HFFc6 (cell line): ENCODE results near the gene CSTB. TPM values are rescaled to one million over a fixed set of nuclear protein-coding genes. Genes with fewer than 3 reads are reported as not detected.
A peak's percentile ranks its signal among the peaks of the same experiment; 100 is the strongest.

Source experiments
- DNase-seq: peaks from one replicate; pipeline ENCODE4 v3.0.0-alpha.2; 2018
- H3K27ac Mint-ChIP-seq: 2 replicates; pipeline ENCODE4 v1.8.0; 2020; ENCODE audit warnings: mild to moderate bottlenecking, mixed read lengths
- H3K27me3 Mint-ChIP-seq: 2 replicates; pipeline ENCODE4 v1.8.0; 2021; ENCODE audit warnings: mild to moderate bottlenecking, moderate library complexity, mixed read lengths; ENCODE audit not compliant: insufficient read depth
- H3K36me3 Mint-ChIP-seq: 2 replicates; pipeline ENCODE4 v1.8.0; 2021; ENCODE audit warnings: low read depth, mixed read lengths
- H3K4me1 Mint-ChIP-seq: 2 replicates; pipeline ENCODE4 v1.8.0; 2020; ENCODE audit warnings: low read depth, mixed read lengths
- H3K4me3 Mint-ChIP-seq: 2 replicates; pipeline ENCODE4 v1.8.0; 2020; ENCODE audit warnings: mild to moderate bottlenecking, moderate library complexity, mixed read lengths
- H3K9me3 Mint-ChIP-seq: 2 replicates; pipeline ENCODE4 v1.8.0; 2020; ENCODE audit warnings: mild to moderate bottlenecking, mixed read lengths
- total RNA-seq, 6 experiments: library from RNA; stranded (reverse); fragmentation: NEBNext Ultra II Directional; extraction: Animal tissue kit (Norgen Biotek cat#: 25700); gene quantifications; 2 replicates in 1 of 6; 3 replicates in 5 of 6; pipeline ENCODE4 v1.2.3, GENCODE V29; 2021
- TF ChIP-seq, protein P1 (sequence below): fragments of 200-600 bp; sonication (generic); IDR thresholded peaks from 2 replicates; pipeline ENCODE4 v1.5.0; 2021; ENCODE audit warnings: antibody characterized with exemption, mild to moderate bottlenecking

The CSTB gene
- total RNA-seq, 6 experiments from 2014 or later, result 56.7 to 71.4 (median 66.9) TPM

DNA sequence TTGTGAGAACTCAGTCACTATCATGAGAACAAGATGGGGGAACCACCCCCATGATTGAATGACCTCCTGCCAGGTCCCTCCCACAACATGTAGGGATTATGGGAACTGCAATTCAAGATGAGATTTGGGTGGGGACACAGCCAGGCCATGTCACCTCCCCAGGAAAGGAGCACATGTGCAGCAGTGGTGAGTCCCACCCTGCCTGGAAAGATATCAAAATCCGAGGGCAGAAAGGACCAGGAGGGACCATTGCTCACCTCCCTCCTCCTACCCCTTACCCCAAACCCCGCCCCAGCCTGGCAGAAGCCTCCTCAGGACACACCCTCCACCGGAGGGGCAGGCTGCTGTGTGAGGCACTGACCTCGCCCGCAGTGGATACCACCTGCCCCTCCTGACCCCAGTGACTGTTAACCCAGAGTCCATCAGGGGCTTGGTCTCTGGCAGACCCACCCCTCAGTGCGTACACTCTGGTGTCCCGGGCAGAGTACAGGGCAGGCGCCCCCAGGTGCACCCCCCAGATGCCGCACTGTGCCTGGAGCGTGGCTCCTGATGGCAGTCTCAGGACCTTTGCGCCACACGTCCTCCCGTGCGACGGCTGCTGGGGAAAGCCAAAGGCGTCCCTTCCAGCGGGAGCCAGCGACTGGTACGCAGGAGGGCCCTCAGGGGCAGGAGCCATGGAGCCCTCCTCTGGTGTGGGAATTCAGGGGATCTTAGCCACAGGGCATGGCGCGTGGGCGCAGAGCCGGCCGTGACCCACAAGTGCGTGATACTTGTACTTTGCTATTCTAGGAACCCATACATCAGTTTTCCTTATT, 36.3 kb downstream of the CSTB start:
- TF ChIP-seq, protein P1, sequence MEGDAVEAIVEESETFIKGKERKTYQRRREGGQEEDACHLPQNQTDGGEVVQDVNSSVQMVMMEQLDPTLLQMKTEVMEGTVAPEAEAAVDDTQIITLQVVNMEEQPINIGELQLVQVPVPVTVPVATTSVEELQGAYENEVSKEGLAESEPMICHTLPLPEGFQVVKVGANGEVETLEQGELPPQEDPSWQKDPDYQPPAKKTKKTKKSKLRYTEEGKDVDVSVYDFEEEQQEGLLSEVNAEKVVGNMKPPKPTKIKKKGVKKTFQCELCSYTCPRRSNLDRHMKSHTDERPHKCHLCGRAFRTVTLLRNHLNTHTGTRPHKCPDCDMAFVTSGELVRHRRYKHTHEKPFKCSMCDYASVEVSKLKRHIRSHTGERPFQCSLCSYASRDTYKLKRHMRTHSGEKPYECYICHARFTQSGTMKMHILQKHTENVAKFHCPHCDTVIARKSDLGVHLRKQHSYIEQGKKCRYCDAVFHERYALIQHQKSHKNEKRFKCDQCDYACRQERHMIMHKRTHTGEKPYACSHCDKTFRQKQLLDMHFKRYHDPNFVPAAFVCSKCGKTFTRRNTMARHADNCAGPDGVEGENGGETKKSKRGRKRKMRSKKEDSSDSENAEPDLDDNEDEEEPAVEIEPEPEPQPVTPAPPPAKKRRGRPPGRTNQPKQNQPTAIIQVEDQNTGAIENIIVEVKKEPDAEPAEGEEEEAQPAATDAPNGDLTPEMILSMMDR, result no peak
- peaks cover 22% of the 10 kb centered on the region for H3K36me3 Mint-ChIP-seq

DNA sequence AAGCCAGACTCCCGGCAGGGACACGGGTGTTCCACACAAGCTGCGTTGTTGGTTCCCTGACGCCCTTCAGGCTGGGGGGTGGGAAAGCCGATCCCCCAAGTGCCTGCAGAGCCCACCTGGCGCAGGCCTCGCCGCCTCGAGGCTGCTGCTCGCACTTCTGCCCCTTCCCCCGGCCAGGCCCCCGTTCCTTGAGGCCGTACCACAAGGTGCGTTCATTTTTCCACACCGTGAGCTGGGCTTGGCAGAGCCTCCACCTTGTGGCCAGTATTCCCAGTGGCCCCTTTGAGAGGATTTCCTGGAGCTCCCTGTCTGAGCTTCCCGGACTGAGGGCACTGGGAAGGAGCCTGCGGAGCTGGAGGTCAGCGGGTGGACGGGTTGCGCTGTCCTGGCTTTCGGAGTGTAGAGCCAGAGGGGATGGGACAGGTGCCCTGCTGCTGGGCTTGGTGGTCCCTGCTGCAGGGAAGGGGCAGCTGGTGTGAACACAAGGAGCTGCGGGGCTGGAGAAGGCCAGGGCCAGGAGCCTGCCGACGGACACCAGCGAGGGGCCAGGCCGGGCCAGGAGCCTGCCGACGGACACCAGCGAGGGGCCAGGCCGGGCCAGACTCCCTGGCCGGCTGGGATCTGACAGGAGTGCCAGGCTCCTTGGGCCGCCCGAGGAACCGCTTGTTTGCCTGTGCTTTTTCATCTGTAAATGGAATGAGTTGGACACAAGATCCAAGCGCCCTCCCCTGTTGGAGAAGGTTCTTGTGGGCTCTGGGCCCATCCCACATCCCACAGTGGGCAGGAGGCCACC, 38.8 kb downstream of the CSTB start:
- TF ChIP-seq, protein P1, result peak; percentile 12; the same call in 1 of the 2 replicates
- peaks cover 8% of the 10 kb centered on the region for H3K27me3 Mint-ChIP-seq
- DNase-seq, result no peak
- H3K27ac Mint-ChIP-seq, result no peak overlapping the region
- H3K9me3 Mint-ChIP-seq, result no peaks in the 10 kb centered on the region
- H3K36me3 Mint-ChIP-seq, result peaks cover 15% of the 10 kb centered on the region; the same call in 1 of the 2 replicates
- peaks cover 25% of the 10 kb centered on the region for H3K4me1 Mint-ChIP-seq
- H3K4me3 Mint-ChIP-seq, result no peak overlapping the region

More for the DNA sequence above, 36.3 kb downstream of the CSTB start:
- Mint-ChIP-seq H3K4me3 (no peak overlapping the region), H3K27ac (no peak overlapping the region), H3K4me1 (peaks cover 9% of the 10 kb centered on the region), H3K9me3 (no peaks in the 10 kb centered on the region), H3K27me3 (peaks cover 3% of the 10 kb centered on the region; the same call in 1 of the 2 replicates)
- no peak for DNase-seq

DNA sequence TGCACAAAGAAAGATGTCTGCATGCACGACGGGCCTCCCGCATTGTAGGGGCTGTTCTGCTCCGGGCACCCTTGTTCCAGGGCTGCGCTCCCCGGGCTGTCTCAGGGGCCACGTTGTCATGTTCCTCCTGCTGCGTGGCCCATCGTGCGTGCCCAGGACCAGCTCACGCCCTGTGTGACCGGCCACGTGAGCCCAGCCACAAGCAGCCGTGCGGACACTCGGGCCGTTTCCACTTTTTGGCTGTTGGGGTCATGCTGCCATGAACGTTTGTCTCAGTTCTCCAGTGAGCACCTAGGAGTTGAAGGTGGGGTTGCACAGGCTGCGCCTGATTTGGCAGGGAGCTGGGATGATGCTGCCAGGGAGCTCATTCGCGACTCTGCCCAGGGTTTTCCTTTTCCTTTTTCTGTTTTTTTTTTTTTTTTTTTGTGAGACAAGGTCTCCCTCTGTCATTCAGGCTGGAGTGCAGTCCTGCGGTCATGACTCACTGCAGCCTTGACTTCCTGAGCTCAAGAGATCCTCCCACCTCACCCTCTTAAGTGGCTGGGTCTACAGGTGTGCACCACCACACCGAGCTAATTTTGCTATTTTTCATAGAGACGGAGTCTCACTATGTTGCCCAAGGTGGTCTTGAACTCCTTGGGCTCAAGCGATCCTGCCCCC, 39.8 kb downstream of the CSTB start:
- peaks cover 15% of the 10 kb centered on the region for H3K36me3 Mint-ChIP-seq
- DNase-seq, result no peak
- H3K9me3 Mint-ChIP-seq, result no peaks in the 10 kb centered on the region
- H3K4me1 Mint-ChIP-seq, result peaks cover 34% of the 10 kb centered on the region
- peaks cover 8% of the 10 kb centered on the region for H3K27me3 Mint-ChIP-seq
- TF ChIP-seq, protein P1, result no peak
- no peak overlapping the region for H3K4me3 Mint-ChIP-seq
- no peak overlapping the region for H3K27ac Mint-ChIP-seq

DNA sequence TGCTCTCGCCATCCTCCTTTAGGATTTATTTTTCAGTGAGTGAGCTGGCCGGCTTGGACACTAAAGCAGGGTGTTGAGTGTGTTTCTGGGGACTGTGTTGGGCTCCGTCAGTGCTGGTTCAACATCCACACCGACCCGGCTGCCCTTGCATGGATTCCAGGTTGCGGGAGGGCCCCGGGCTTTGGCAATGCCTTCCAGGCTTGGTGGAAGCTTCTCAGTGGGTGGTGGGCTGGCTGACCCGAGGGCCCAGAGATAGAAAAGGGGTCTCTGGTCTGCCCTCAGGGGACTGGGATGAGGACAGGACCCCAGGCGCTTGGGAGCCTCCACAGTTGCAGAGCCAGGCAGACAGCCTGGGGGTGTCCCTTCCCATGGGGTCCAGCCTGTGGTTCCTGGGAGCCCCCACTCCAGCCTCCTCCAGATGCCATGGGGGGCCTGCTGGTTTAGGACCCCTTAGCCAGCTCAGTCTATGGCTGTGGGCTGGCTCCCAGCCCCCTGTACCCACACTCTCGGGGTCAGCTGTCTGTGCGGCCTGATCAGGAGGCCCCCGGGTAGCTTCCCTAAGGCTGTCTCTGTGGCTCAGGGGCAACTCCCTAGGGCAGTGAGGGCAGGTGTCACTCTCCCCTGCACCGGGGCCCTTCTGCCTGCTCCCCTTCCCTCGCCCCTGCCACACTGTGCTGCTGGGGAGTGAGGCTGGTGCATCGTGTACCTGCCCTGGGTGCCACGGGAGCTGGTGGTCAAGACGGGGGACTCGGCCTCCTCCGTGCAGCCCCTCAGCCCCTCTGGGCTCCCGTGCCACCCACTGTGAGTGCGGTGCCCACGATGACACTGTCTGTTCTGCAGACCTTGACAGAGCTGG, 40.6 kb downstream of the CSTB start:
- H3K4me3 Mint-ChIP-seq, result no peak overlapping the region
- DNase-seq, result no peak

More for the DNA sequence above, 40.6 kb downstream of the CSTB start:
- TF ChIP-seq, protein P1, result no peak
- Mint-ChIP-seq H3K9me3 (no peaks in the 10 kb centered on the region), H3K4me1 (peaks cover 35% of the 10 kb centered on the region), H3K27me3 (peaks cover 6% of the 10 kb centered on the region), H3K27ac (no peak overlapping the region), H3K36me3 (peaks cover 15% of the 10 kb centered on the region)
